Right lobe of liver (tissue), 4 donors: ENCODE measurements around the gene CALR.
"Not testable (repeated sequence)": the region's sequence is repeated elsewhere in the genome, so short reads cannot be mapped to it uniquely, and the experiment has no call there.

Experiments used
- POLR2A ChIP-seq: fragments of 450-650 bp; IDR thresholded peaks from one replicate; pipeline ENCODE4 v1.6.1; 2017; ENCODE audit warnings: antibody characterized with exemption, mild to moderate bottlenecking
- TF ChIP-seq, protein P1 (sequence below), 4 donors: fragments of 200-600 bp in 3 of 4; fragments of 450-650 bp in 1 of 4; IDR thresholded peaks; one replicate each; pipeline versions ENCODE4 v1.5.1 to v1.8.0; 2016 to 2022; ENCODE audit warnings: antibody characterized with exemption in 4 of 4, mild to moderate bottlenecking in 2 of 4
- donor health status: DM: no; HTN: no; CAD: no.
- donor health status: DM: no; HTN: no; CAD: no.
- donor health status: DM: no; HTN: yes; CAD: no.

DNA sequence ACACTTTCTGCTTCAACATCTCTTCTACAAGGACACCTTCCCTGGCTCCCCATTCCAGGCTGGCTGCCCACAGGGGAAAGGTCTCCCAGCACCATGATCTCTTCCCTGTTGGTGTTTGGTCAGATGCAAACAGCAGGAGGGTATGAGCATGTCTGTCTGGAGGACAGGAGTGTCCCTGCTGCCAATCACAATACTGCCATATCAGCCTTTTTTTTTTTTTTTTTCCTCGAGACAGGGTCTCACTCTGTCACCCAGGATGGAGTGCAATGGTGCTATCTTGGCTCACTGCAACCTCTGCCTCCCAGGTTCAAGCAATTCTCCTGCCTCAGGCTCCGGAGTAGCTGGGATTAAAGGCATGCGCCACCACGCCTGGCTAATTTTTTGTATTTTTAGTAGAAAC, 22.5 kb upstream of the CALR start:
- TF ChIP-seq POLR2A: not testable (repeated sequence)
- TF ChIP-seq, protein P1, sequence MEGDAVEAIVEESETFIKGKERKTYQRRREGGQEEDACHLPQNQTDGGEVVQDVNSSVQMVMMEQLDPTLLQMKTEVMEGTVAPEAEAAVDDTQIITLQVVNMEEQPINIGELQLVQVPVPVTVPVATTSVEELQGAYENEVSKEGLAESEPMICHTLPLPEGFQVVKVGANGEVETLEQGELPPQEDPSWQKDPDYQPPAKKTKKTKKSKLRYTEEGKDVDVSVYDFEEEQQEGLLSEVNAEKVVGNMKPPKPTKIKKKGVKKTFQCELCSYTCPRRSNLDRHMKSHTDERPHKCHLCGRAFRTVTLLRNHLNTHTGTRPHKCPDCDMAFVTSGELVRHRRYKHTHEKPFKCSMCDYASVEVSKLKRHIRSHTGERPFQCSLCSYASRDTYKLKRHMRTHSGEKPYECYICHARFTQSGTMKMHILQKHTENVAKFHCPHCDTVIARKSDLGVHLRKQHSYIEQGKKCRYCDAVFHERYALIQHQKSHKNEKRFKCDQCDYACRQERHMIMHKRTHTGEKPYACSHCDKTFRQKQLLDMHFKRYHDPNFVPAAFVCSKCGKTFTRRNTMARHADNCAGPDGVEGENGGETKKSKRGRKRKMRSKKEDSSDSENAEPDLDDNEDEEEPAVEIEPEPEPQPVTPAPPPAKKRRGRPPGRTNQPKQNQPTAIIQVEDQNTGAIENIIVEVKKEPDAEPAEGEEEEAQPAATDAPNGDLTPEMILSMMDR (IDR thresholded peaks at IDR 0.05): not testable (repeated sequence)
